DMS153 (cell line): ENCODE data around the gene WDR62.

ENCODE experiments used
- DNase-seq: peaks from one replicate; lab custom pipeline; 2025; lab: John Stamatoyannopoulos, UW

Gene WDR62

GRCh38 chr19:36140304-36141038 is 85.8 kb downstream of the WDR62 start:
- peak; percentile 60 for DNase-seq

GRCh38 chr19:36141039-36141927 is 86.6 kb downstream of the WDR62 start:
- DNase-seq, result peak; percentile 78

GRCh38 chr19:36142046-36142445 is 87.3 kb downstream of the WDR62 start:
- DNase-seq, result no peak

- no peak for DNase-seq
Observed at GRCh38 chr19:36142496-36142895, 87.8 kb downstream of the WDR62 start.

- no peak for DNase-seq
Observed at GRCh38 chr19:36144624-36145023, 89.9 kb downstream of the WDR62 start.

- no peak for DNase-seq
Observed at GRCh38 chr19:36149673-36150406, 95.1 kb downstream of the WDR62 start.

- no peak for DNase-seq
Observed at GRCh38 chr19:36150586-36150985, 95.9 kb downstream of the WDR62 start.

GRCh38 chr19:36151144-36152018 is 96.7 kb downstream of the WDR62 start:
- no peak for DNase-seq

GRCh38 chr19:36152019-36152351 is 97.3 kb downstream of the WDR62 start:
- no peak for DNase-seq

- no peak for DNase-seq
Observed at GRCh38 chr19:36152352-36153091, 97.8 kb downstream of the WDR62 start, which contains the start of gene COX7A1. TSS of gene COX7A1 (minus strand) at chr19:36152447. CDS start at chr19:36152407, 40 bp downstream.

GRCh38 chr19:36153126-36153525 is 98.4 kb downstream of the WDR62 start:
- no peak for DNase-seq
